ENCODE measurements around the gene IBTK.
"Not testable (repeated sequence)": the region's sequence is repeated elsewhere in the genome, so short reads cannot be mapped to it uniquely, and the experiment has no call there.

The IBTK gene

DNA sequence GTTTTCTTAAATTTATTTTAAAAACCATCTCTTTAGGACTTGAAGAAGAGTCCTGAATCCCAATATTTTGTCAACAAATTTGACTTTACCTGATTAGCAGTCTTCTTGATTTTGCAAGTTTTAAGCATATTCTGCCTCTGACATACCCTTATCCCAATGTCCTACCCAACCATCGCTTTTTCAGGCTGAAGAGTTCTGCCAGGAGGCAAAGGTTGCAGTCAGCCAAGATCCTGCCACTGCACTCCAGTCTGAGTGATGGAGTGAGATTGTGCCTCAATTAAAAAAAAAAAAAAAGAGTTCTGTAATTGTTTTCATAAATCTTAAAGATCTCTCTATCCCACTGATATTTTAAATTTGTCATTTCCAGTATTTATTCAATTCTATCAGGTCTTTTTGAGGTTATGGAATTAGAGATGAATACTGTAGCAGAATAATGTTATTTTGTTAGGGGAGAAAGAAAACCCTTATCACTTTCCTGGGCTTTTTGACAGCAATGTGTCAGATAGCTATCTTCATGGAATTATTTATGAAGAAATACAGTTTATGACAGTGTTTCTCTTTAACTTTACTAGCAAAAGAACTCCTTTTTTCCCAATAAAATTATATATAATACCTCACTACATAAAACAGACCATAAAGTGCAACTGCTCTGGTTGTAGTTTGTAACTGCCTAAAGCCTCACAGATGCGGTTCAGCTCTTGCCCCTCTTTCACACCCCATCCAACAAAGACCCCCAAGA lies 78.2 kb downstream of the IBTK start:
- H3K4me1 ChIP-seq (ENCODE audit: insufficient read depth, low read length, poor library complexity, severe bottlenecking) = no peaks in the 10 kb centered on the region
- TF ChIP-seq EZH2phosphoT487 (IDR thresholded peaks at IDR 0.05; ENCODE audit: borderline replicate concordance) = no peak
- TF ChIP-seq, protein P1, sequence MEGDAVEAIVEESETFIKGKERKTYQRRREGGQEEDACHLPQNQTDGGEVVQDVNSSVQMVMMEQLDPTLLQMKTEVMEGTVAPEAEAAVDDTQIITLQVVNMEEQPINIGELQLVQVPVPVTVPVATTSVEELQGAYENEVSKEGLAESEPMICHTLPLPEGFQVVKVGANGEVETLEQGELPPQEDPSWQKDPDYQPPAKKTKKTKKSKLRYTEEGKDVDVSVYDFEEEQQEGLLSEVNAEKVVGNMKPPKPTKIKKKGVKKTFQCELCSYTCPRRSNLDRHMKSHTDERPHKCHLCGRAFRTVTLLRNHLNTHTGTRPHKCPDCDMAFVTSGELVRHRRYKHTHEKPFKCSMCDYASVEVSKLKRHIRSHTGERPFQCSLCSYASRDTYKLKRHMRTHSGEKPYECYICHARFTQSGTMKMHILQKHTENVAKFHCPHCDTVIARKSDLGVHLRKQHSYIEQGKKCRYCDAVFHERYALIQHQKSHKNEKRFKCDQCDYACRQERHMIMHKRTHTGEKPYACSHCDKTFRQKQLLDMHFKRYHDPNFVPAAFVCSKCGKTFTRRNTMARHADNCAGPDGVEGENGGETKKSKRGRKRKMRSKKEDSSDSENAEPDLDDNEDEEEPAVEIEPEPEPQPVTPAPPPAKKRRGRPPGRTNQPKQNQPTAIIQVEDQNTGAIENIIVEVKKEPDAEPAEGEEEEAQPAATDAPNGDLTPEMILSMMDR (conservative IDR thresholded peaks at IDR 0.05; ENCODE audit: low read length) = no peak
- no peak overlapping the region for H3K4me3 ChIP-seq (ENCODE audit: low read length, poor library complexity, severe bottlenecking)
- no peaks in the 10 kb centered on the region for H3F3A ChIP-seq (ENCODE audit: low read depth)
- no peaks in the 10 kb centered on the region for H3K9me3 ChIP-seq (ENCODE audit: insufficient read depth, low read depth, low read length)
- no peaks in the 10 kb centered on the region for H3K27me3 ChIP-seq (ENCODE audit: insufficient read depth, low read length, poor library complexity, severe bottlenecking)
- no peak overlapping the region for H2AFZ ChIP-seq (ENCODE audit: low read length)
- H3K9me2 ChIP-seq (replicated peaks; ENCODE audit: low read depth, low read length) = no peaks in the 10 kb centered on the region
- no peaks in the 10 kb centered on the region for H4K20me1 ChIP-seq (ENCODE audit: insufficient read depth, low read length, poor library complexity, severe bottlenecking)
- H3K36me3 ChIP-seq (ENCODE audit: insufficient read depth, low read length) = peaks cover 34% of the 10 kb centered on the region; the same call in 1 of the 2 replicates
- H3K4me2 ChIP-seq (ENCODE audit: low read depth, low read length, poor library complexity, severe bottlenecking) = no peak overlapping the region
- no peaks in the 10 kb centered on the region for H3K79me2 ChIP-seq (ENCODE audit: insufficient read depth, low read length)
- H3K9ac ChIP-seq (ENCODE audit: low read depth, low read length, poor library complexity, severe bottlenecking) = no peak overlapping the region

DNA sequence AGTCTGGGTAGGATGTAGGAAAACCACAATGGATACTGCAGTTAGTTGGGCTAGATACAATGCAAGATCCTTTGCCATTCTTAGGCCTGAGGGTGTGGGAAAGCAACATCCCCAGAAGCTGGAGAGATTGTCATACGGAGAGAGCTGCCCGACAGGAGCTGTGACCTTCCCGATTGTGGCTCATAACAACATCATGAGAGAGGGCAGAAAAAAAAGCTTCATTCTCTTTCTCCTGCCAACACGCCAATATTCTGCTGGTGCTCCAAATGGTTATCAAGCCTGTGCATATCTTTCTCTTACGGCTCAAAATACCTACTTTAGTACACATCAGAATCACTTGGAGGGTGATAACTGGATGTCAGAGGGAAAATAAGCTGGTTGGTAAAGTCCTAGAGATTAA lies 81.1 kb downstream of the IBTK start:
- Histone ChIP-seq H3K9ac (ENCODE audit: low read depth, low read length, poor library complexity, severe bottlenecking) (no peak overlapping the region), H3K36me3 (ENCODE audit: insufficient read depth, low read length) (peaks cover 16% of the 10 kb centered on the region; the same call in 1 of the 2 replicates)

DNA sequence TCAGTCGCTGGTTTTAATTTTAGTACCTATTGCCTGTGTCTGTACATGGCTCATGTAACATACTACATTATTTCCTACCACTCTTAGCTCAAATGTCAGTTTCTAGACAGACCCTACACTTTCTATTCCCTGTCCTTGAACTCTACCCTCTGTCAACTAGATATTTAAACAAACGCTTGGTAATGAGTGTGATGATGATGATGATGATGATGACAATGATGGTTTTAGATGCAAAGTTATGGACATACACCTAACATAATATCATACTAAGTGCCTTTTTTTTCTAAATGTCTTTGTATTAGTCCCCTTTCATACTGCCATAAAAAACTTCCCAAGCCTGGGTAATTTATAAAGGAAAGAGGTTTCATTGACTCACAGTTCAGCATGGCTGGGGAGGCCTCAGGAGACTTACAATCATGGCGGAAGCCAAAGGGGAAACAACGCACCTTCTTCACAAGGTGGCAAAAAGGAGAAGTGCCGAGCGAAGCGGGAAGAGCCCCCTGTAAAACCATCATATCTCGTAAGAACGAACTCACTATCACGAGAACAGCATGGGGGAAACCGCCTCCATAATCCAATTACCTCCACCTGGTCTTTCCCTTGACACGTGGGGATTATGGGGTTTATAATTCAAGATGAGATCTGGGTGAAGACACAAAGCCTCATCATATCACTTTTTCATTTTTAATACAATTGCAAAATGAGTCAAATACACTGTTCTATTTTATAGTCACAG lies 87.1 kb downstream of the IBTK start:
- H3K9ac ChIP-seq (ENCODE audit: low read depth, low read length, poor library complexity, severe bottlenecking) = no peak overlapping the region

More for the DNA sequence above, 81.1 kb downstream of the IBTK start:
- no peaks in the 10 kb centered on the region for H3K9me3 ChIP-seq (ENCODE audit: insufficient read depth, low read depth, low read length)
- H3F3A ChIP-seq (ENCODE audit: low read depth) = no peaks in the 10 kb centered on the region
- H4K20me1 ChIP-seq (ENCODE audit: insufficient read depth, low read length, poor library complexity, severe bottlenecking) = no peaks in the 10 kb centered on the region
- H3K4me3 ChIP-seq (ENCODE audit: low read length, poor library complexity, severe bottlenecking) = no peak overlapping the region
- H2AFZ ChIP-seq (ENCODE audit: low read length) = no peak overlapping the region
- no peaks in the 10 kb centered on the region for H3K9me2 ChIP-seq (replicated peaks; ENCODE audit: low read depth, low read length)
- H3K27me3 ChIP-seq (ENCODE audit: insufficient read depth, low read length, poor library complexity, severe bottlenecking) = no peaks in the 10 kb centered on the region
- H3K79me2 ChIP-seq (ENCODE audit: insufficient read depth, low read length) = no peaks in the 10 kb centered on the region
- no peaks in the 10 kb centered on the region for H3K4me1 ChIP-seq (ENCODE audit: insufficient read depth, low read length, poor library complexity, severe bottlenecking)
- no peak for TF ChIP-seq EZH2phosphoT487 (IDR thresholded peaks at IDR 0.05; ENCODE audit: borderline replicate concordance)
- TF ChIP-seq, protein P1 (conservative IDR thresholded peaks at IDR 0.05; ENCODE audit: low read length) = no peak
- no peak overlapping the region for H3K4me2 ChIP-seq (ENCODE audit: low read depth, low read length, poor library complexity, severe bottlenecking)

DNA sequence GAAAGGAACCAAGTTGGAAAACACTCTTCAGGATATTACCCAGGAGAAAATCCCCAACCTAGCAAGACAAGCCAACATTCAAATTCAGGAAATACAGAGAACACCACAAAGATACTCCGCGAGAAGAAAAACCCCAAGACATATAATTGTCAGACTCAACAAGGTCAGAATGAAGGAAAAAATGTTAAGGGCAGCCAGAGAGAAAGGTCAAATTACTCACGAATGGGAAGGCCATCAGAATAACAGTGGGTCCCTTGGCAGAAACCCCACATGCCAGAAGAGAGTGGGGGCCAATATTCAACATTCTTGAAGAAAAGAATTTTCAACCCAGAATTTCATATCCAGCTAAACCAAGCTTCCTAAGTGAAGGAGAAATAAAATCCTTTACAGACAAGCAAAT lies 94.8 kb downstream of the IBTK start:
- H3K79me2 ChIP-seq (ENCODE audit: insufficient read depth, low read length); H3K4me2 ChIP-seq (ENCODE audit: low read depth, low read length, poor library complexity, severe bottlenecking); H3K9me3 ChIP-seq (ENCODE audit: insufficient read depth, low read depth, low read length); H2AFZ ChIP-seq (ENCODE audit: low read length); H3F3A ChIP-seq (ENCODE audit: low read depth); H3K27me3 ChIP-seq (ENCODE audit: insufficient read depth, low read length, poor library complexity, severe bottlenecking); H3K9me2 ChIP-seq (replicated peaks; ENCODE audit: low read depth, low read length); H3K4me1 ChIP-seq (ENCODE audit: insufficient read depth, low read length, poor library complexity, severe bottlenecking); H3K9ac ChIP-seq (ENCODE audit: low read depth, low read length, poor library complexity, severe bottlenecking); H3K4me3 ChIP-seq (ENCODE audit: low read length, poor library complexity, severe bottlenecking); H4K20me1 ChIP-seq (ENCODE audit: insufficient read depth, low read length, poor library complexity, severe bottlenecking); H3K36me3 ChIP-seq (ENCODE audit: insufficient read depth, low read length): not testable (repeated sequence)

More for the DNA sequence above, 87.1 kb downstream of the IBTK start:
- Histone ChIP-seq H4K20me1 (ENCODE audit: insufficient read depth, low read length, poor library complexity, severe bottlenecking) (no peaks in the 10 kb centered on the region), H3K9me2 (replicated peaks; ENCODE audit: low read depth, low read length) (no peaks in the 10 kb centered on the region), H3F3A (ENCODE audit: low read depth) (no peaks in the 10 kb centered on the region), H3K4me2 (ENCODE audit: low read depth, low read length, poor library complexity, severe bottlenecking) (no peak overlapping the region), H3K79me2 (ENCODE audit: insufficient read depth, low read length) (no peaks in the 10 kb centered on the region), H2AFZ (ENCODE audit: low read length) (no peak overlapping the region), H3K4me1 (ENCODE audit: insufficient read depth, low read length, poor library complexity, severe bottlenecking) (no peaks in the 10 kb centered on the region), H3K36me3 (ENCODE audit: insufficient read depth, low read length) (no peaks in the 10 kb centered on the region), H3K9me3 (ENCODE audit: insufficient read depth, low read depth, low read length) (no peaks in the 10 kb centered on the region), H3K27me3 (ENCODE audit: insufficient read depth, low read length, poor library complexity, severe bottlenecking) (no peaks in the 10 kb centered on the region), H3K4me3 (ENCODE audit: low read length, poor library complexity, severe bottlenecking) (no peak overlapping the region)
- TF ChIP-seq EZH2phosphoT487 (IDR thresholded peaks at IDR 0.05; ENCODE audit: borderline replicate concordance) = no peak
- TF ChIP-seq, protein P1 (conservative IDR thresholded peaks at IDR 0.05; ENCODE audit: low read length) = no peak

DNA sequence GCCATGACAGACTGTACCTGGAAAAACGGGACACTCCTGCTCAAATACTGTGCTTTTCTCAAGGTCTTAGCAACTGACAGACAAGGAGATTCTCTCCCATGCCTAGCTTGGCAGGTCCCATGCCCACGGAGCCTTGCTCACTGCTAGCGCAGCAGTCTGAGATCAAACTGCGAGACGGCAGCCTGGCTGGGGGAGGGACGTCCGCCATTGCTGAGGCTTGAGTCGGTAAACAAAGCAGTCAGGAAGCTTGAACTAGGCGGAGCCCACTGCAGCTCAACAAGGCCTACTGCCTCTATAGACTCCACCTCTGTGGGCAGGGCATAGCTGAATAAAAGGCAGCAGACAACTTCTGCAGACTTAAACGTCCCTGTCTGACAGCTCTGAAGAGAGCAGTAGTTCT lies 96.4 kb downstream of the IBTK start:
- H3K9me3 ChIP-seq (ENCODE audit: insufficient read depth, low read depth, low read length); H3K4me3 ChIP-seq (ENCODE audit: low read length, poor library complexity, severe bottlenecking); H3F3A ChIP-seq (ENCODE audit: low read depth); H4K20me1 ChIP-seq (ENCODE audit: insufficient read depth, low read length, poor library complexity, severe bottlenecking); H3K9me2 ChIP-seq (replicated peaks; ENCODE audit: low read depth, low read length); H3K27me3 ChIP-seq (ENCODE audit: insufficient read depth, low read length, poor library complexity, severe bottlenecking); H3K4me1 ChIP-seq (ENCODE audit: insufficient read depth, low read length, poor library complexity, severe bottlenecking); H3K79me2 ChIP-seq (ENCODE audit: insufficient read depth, low read length); H2AFZ ChIP-seq (ENCODE audit: low read length); H3K9ac ChIP-seq (ENCODE audit: low read depth, low read length, poor library complexity, severe bottlenecking); H3K36me3 ChIP-seq (ENCODE audit: insufficient read depth, low read length); H3K4me2 ChIP-seq (ENCODE audit: low read depth, low read length, poor library complexity, severe bottlenecking): not testable (repeated sequence)

All from Loucy (cell line).